HepG2 (cell line): ENCODE results near the gene SLC15A3.

ENCODE experiments used
- DMTF1 ChIP-seq: sonication (generic); formaldehyde crosslinking; IDR thresholded peaks from 2 replicates; pipeline ENCODE4 v1.4.0; 2020; ENCODE audit warnings: mild to moderate bottlenecking, missing genetic modification reagents
- GLI4 ChIP-seq: sonication (generic); formaldehyde crosslinking; IDR thresholded peaks from 2 replicates; pipeline ENCODE4 v1.5.1; 2020; ENCODE audit warnings: missing genetic modification reagents, mild to moderate bottlenecking, moderate library complexity, borderline replicate concordance
- JUND ChIP-seq: sonication (generic); formaldehyde crosslinking; IDR thresholded peaks from 2 replicates; pipeline ENCODE4 v1.8.0; 2022; ENCODE audit warnings: mild to moderate bottlenecking, missing genetic modification reagents
- NFIC ChIP-seq: IDR thresholded peaks from 2 replicates; pipeline ENCODE4 v1.6.1; 2012; ENCODE audit warnings: mild to moderate bottlenecking, low read length, inconsistent platforms
- TCF7 ChIP-seq: sonication (generic); IDR thresholded peaks from 2 replicates; pipeline ENCODE4 v1.6.1; 2016; ENCODE audit warnings: antibody characterized with exemption, low read depth
- YY1 ChIP-seq: IDR thresholded peaks from 2 replicates; pipeline ENCODE4 v1.6.1; 2011; ENCODE audit warnings: low read length, low read depth, moderate library complexity, mild to moderate bottlenecking; ENCODE audit not compliant: insufficient read depth, insufficient replicate concordance
- ZBTB21 ChIP-seq: sonication (generic); formaldehyde crosslinking; IDR thresholded peaks from 2 replicates; pipeline ENCODE4 v1.4.0; 2020; ENCODE audit warnings: missing genetic modification reagents
- ZNF496 ChIP-seq: sonication (generic); formaldehyde crosslinking; IDR thresholded peaks from 2 replicates; pipeline ENCODE4 v1.8.1; 2023; ENCODE audit warnings: mild to moderate bottlenecking, moderate library complexity, missing genetic modification reagents; ENCODE audit not compliant: insufficient replicate concordance
- ZNF546 ChIP-seq: sonication (generic); formaldehyde crosslinking; conservative IDR thresholded peaks from 2 replicates; pipeline ENCODE4 v1.8.1; 2023; ENCODE audit warnings: mild to moderate bottlenecking, missing genetic modification reagents
- TF ChIP-seq, protein P1 (sequence below): sonication (generic); formaldehyde crosslinking; IDR thresholded peaks from 2 replicates; pipeline ENCODE4 v1.4.0; 2020; ENCODE audit warnings: missing genetic modification reagents, mild to moderate bottlenecking, borderline replicate concordance

DNA sequence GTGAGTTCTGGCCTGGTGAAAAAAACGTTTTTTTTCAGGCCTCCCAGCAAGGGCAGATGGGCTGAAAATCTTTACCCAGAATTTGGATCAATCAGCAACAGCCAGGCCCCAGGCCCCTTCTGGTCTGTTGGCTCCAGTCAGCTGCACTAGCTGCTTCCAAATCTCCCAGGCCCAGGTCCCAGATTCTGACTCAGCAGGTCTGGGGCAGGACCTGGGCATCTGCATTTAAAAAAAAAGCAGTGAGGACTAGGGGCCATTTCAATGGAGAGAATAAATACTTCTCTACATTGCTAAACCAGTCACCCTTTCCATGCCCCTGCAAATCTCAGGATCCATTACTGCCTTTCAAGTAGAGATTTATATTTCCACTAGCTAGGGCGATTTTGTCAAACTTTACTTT, 4.3 kb downstream of the SLC15A3 start:
- no peak for TF ChIP-seq GLI4 (CRISPR knock-in tag)
- TF ChIP-seq YY1: no peak
- no peak for TF ChIP-seq ZNF546 (CRISPR knock-in tag)
- TF ChIP-seq JUND: no peak
- no peak for TF ChIP-seq ZNF496 (CRISPR knock-in tag)
- no peak for TF ChIP-seq NFIC
- no peak for TF ChIP-seq DMTF1
- TF ChIP-seq, protein P1, sequence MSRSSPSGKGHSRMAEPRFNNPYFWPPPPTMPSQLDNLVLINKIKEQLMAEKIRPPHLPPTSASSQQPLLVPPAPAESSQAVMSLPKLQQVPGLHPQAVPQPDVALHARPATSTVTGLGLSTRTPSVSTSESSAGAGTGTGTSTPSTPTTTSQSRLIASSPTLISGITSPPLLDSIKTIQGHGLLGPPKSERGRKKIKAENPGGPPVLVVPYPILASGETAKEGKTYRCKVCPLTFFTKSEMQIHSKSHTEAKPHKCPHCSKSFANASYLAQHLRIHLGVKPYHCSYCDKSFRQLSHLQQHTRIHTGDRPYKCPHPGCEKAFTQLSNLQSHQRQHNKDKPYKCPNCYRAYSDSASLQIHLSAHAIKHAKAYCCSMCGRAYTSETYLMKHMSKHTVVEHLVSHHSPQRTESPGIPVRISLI: no peak
- TF ChIP-seq ZBTB21 (CRISPR knock-in tag): no peak
- no peak for TF ChIP-seq TCF7
